ENCODE measurements around the gene RIC8B.

DNA sequence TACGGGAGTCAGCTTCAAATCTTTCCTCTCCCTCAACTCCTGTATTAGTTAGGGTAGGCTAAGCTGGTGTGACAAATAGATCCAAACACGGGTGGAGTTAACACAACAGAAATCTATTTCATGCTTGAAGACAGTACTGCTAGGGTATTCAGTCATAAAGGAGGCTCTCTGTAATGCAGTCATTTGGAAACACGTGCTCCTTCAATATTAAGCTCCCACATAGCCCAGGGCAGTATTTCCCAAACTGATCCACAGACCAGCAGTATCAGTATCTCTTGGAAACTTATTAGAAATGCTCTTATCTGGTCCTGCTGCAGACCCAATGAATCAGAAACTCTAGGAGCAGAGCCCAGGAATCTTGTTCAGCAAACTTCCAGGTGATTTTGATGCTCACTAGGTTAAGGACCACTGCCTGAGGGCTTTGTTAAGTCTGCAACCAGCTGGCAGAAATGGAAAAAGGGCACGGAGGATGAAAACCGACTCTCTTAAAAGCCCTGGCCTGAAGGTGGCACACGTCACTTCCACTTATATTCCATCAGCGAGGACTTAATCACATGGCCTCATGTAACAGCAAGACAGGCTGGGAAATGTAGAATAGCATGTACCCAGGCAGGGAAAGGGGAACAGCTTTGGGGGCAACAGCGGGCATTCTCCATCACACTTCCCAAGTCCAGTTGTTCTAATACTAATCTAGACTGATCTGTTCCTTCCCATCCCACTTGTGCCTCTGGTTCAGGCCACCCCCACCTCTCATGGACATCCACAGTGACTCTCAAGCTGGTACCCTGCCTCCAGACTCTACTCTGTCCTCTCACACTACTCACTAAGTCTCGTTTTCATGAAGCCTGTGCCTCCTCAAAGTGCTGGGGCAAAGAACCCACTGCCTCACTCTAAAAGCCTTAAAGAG is 38.2 kb upstream of the RIC8B start:
- TF ChIP-seq, protein P1, sequence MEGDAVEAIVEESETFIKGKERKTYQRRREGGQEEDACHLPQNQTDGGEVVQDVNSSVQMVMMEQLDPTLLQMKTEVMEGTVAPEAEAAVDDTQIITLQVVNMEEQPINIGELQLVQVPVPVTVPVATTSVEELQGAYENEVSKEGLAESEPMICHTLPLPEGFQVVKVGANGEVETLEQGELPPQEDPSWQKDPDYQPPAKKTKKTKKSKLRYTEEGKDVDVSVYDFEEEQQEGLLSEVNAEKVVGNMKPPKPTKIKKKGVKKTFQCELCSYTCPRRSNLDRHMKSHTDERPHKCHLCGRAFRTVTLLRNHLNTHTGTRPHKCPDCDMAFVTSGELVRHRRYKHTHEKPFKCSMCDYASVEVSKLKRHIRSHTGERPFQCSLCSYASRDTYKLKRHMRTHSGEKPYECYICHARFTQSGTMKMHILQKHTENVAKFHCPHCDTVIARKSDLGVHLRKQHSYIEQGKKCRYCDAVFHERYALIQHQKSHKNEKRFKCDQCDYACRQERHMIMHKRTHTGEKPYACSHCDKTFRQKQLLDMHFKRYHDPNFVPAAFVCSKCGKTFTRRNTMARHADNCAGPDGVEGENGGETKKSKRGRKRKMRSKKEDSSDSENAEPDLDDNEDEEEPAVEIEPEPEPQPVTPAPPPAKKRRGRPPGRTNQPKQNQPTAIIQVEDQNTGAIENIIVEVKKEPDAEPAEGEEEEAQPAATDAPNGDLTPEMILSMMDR (IDR thresholded peaks at IDR 0.05), result no peak
- no peak for TF ChIP-seq EP300 (IDR thresholded peaks at IDR 0.05; ENCODE audit: low read depth)

All from transverse colon (tissue), 3 donors.